ENCODE measurements around the gene DPH5. TPM values are rescaled to one million over a fixed set of nuclear protein-coding genes. Genes with fewer than 3 reads are reported as not detected.

The DPH5 gene
- polyA plus RNA-seq, 1 of the 3 experiments (the other 2 are of a cell fraction) = 36.6 TPM

DNA sequence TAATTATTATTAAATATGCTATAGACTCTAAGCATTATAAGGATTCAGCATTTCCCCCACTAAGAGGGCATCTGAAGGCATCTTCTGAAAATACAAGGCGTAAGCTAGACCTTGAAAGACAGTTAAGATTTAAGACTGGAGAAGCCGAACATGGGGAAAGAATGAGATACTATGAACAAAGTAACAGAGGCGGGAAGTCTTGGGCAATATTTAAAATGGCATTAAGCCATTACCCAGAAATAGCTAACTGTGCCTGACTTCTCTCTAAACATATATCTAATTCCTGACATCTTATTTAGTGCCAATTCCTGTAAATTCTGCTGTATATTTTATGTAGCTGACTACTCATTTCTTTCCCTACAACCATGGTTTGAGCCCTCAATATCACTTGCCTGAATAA lies 20.9 kb downstream of the DPH5 start (continued):
- TF ChIP-seq, protein P1, sequence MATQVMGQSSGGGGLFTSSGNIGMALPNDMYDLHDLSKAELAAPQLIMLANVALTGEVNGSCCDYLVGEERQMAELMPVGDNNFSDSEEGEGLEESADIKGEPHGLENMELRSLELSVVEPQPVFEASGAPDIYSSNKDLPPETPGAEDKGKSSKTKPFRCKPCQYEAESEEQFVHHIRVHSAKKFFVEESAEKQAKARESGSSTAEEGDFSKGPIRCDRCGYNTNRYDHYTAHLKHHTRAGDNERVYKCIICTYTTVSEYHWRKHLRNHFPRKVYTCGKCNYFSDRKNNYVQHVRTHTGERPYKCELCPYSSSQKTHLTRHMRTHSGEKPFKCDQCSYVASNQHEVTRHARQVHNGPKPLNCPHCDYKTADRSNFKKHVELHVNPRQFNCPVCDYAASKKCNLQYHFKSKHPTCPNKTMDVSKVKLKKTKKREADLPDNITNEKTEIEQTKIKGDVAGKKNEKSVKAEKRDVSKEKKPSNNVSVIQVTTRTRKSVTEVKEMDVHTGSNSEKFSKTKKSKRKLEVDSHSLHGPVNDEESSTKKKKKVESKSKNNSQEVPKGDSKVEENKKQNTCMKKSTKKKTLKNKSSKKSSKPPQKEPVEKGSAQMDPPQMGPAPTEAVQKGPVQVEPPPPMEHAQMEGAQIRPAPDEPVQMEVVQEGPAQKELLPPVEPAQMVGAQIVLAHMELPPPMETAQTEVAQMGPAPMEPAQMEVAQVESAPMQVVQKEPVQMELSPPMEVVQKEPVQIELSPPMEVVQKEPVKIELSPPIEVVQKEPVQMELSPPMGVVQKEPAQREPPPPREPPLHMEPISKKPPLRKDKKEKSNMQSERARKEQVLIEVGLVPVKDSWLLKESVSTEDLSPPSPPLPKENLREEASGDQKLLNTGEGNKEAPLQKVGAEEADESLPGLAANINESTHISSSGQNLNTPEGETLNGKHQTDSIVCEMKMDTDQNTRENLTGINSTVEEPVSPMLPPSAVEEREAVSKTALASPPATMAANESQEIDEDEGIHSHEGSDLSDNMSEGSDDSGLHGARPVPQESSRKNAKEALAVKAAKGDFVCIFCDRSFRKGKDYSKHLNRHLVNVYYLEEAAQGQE (IDR thresholded peaks at IDR 0.05; ENCODE audit: low read depth, low read length) = no peak
- TF ChIP-seq MEF2A (IDR thresholded peaks at IDR 0.05; ENCODE audit: borderline replicate concordance, low read depth) = no peak
- no peak for TF ChIP-seq EP300 (IDR thresholded peaks at IDR 0.05; ENCODE audit: borderline replicate concordance in 1 of 2, low read depth in 1 of 2, low read length in 1 of 2)
- no peak for TF ChIP-seq FOSL2 (IDR thresholded peaks at IDR 0.05; ENCODE audit: borderline replicate concordance, low read depth)
- TF ChIP-seq EZH2phosphoT487 (IDR thresholded peaks at IDR 0.05; ENCODE audit: borderline replicate concordance, low read depth) = no peak
- TF ChIP-seq, protein P2, sequence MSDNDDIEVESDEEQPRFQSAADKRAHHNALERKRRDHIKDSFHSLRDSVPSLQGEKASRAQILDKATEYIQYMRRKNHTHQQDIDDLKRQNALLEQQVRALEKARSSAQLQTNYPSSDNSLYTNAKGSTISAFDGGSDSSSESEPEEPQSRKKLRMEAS (IDR thresholded peaks at IDR 0.05; ENCODE audit: low read depth) = no peak

DNA sequence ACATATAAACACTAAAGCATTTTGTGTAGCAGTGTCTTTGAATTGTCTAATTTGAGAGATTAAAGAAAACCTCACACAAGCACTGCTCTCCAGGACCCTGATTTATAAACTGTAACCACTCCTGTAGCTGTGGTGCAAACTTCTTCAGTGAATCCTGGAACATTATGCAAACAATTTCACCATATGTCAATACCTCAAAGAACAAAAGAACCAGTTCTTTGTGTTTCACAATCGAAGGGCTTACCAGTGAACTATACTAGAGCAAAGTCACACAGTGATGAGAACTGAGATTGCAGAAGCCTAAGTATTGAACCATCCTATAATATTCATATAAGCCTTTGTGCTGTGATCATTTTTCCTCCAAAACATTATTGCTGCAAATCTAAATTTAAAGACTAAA lies 21.5 kb downstream of the DPH5 start:
- H3K79me2 ChIP-seq (ENCODE audit: insufficient read depth) = no peaks in the 10 kb centered on the region
- no peaks in the 10 kb centered on the region for H3K9me3 ChIP-seq
- peaks cover 18 to 27% of the 10 kb centered on the region in 2 experiments for H3K36me3 ChIP-seq (replicated peaks in 1 of 2; ENCODE audit: control insufficient read depth in 1 of 2, insufficient read depth in 2 of 2, low read length in 1 of 2)
- no peak overlapping the region for H3K4me3 ChIP-seq (ENCODE audit: low read depth in 2 of 2, low read length in 1 of 2)
- DNase-seq = no peak
- no peaks in the 10 kb centered on the region for H3K9me2 ChIP-seq
- no peak for TF ChIP-seq ELF1 (IDR thresholded peaks at IDR 0.05)
- TF ChIP-seq CHD2 (IDR thresholded peaks at IDR 0.05; ENCODE audit: low read length, partially characterized antibody) = no peak
- TF ChIP-seq MXI1 (IDR thresholded peaks at IDR 0.05; ENCODE audit: low read depth, low read length) = no peak
- TF ChIP-seq SMC3 (IDR thresholded peaks at IDR 0.05; ENCODE audit: low read depth, low read length) = no peak
- TF ChIP-seq TCF12 (IDR thresholded peaks at IDR 0.05) = no peak
- no peak for TF ChIP-seq GABPA (IDR thresholded peaks at IDR 0.05; ENCODE audit: low read depth)
- TF ChIP-seq, protein P3, sequence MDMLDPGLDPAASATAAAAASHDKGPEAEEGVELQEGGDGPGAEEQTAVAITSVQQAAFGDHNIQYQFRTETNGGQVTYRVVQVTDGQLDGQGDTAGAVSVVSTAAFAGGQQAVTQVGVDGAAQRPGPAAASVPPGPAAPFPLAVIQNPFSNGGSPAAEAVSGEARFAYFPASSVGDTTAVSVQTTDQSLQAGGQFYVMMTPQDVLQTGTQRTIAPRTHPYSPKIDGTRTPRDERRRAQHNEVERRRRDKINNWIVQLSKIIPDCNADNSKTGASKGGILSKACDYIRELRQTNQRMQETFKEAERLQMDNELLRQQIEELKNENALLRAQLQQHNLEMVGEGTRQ (IDR thresholded peaks at IDR 0.05; ENCODE audit: borderline replicate concordance, low read depth, low read length) = no peak
- TF ChIP-seq, protein P4, sequence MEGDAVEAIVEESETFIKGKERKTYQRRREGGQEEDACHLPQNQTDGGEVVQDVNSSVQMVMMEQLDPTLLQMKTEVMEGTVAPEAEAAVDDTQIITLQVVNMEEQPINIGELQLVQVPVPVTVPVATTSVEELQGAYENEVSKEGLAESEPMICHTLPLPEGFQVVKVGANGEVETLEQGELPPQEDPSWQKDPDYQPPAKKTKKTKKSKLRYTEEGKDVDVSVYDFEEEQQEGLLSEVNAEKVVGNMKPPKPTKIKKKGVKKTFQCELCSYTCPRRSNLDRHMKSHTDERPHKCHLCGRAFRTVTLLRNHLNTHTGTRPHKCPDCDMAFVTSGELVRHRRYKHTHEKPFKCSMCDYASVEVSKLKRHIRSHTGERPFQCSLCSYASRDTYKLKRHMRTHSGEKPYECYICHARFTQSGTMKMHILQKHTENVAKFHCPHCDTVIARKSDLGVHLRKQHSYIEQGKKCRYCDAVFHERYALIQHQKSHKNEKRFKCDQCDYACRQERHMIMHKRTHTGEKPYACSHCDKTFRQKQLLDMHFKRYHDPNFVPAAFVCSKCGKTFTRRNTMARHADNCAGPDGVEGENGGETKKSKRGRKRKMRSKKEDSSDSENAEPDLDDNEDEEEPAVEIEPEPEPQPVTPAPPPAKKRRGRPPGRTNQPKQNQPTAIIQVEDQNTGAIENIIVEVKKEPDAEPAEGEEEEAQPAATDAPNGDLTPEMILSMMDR (IDR thresholded peaks at IDR 0.05) = no peak
- no peak for TF ChIP-seq YY1 (IDR thresholded peaks at IDR 0.05; ENCODE audit: low read depth)
- no peak for TF ChIP-seq FOXJ3 (CRISPR knock-in tag; IDR thresholded peaks at IDR 0.05)
- no peak for TF ChIP-seq TAF1 (IDR thresholded peaks at IDR 0.05; ENCODE audit: borderline replicate concordance, low read depth, low read length)
- no peak for TF ChIP-seq RAD21 (IDR thresholded peaks at IDR 0.05; ENCODE audit: low read length)
- TF ChIP-seq GATA2 (CRISPR knock-in tag; IDR thresholded peaks at IDR 0.05) = no peak
- no peak for TF ChIP-seq FOXM1 (IDR thresholded peaks at IDR 0.05; ENCODE audit: low read depth)
- TF ChIP-seq RFX5 (IDR thresholded peaks at IDR 0.05; ENCODE audit: low read length) = no peak
- TF ChIP-seq, protein P5, sequence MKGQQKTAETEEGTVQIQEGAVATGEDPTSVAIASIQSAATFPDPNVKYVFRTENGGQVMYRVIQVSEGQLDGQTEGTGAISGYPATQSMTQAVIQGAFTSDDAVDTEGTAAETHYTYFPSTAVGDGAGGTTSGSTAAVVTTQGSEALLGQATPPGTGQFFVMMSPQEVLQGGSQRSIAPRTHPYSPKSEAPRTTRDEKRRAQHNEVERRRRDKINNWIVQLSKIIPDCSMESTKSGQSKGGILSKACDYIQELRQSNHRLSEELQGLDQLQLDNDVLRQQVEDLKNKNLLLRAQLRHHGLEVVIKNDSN (IDR thresholded peaks at IDR 0.05; ENCODE audit: borderline replicate concordance, low read depth) = no peak
- no peak for TF ChIP-seq NFIC (IDR thresholded peaks at IDR 0.05; ENCODE audit: borderline replicate concordance)
- TF ChIP-seq SIN3A (IDR thresholded peaks at IDR 0.05; ENCODE audit: borderline replicate concordance, low read depth, low read length) = no peak
- no peak for TF ChIP-seq FOSL2 (IDR thresholded peaks at IDR 0.05; ENCODE audit: borderline replicate concordance, low read depth)
- peaks cover 0 to 8% of the 10 kb centered on the region in 2 experiments; a peak in 2 of 4 replicates for H3K4me1 ChIP-seq (ENCODE audit: control insufficient read depth in 1 of 2, insufficient read depth in 2 of 2, low read depth in 1 of 2, low read length in 1 of 2)
- H3F3A ChIP-seq (replicated peaks; ENCODE audit: insufficient read depth) = peaks cover 6% of the 10 kb centered on the region
- 79% methylated on average over 1 of the region's 1 CpG for WGBS (ENCODE audit: low lambda C conversion rate)
- H3K4me2 ChIP-seq = no peak overlapping the region
- H3K27ac ChIP-seq (ENCODE audit: low read depth in 2 of 2, low read length in 1 of 2) = no peak overlapping the region
- no peaks in the 10 kb centered on the region for H4K20me1 ChIP-seq (ENCODE audit: insufficient read depth)
- H2AFZ ChIP-seq (ENCODE audit: low read depth) = no peak overlapping the region
- no peaks in the 10 kb centered on the region for H3K27me3 ChIP-seq (ENCODE audit: insufficient read depth)
- no peak overlapping the region for H3K9ac ChIP-seq
- POLR2A ChIA-PET = no interaction called here
- CTCF ChIA-PET = interaction anchor here (0.7 to 2.2 kb wide), 2 partner anchors 82 to 284 kb away, joined by 3 to 7 read pairs; no protein-coding TSS in a partner anchor

All from SK-N-SH (cell line).